ENCODE data around the gene SDCCAG8.

GRCh38 chr1:243500512-243500911 is 244.7 kb downstream of the SDCCAG8 start:
- no peak for TF ChIP-seq GATA2 (IDR thresholded peaks at IDR 0.05; ENCODE audit: low read depth, low read length)
- no peak for TF ChIP-seq GATA3 (IDR thresholded peaks at IDR 0.05; ENCODE audit: low read depth, low read length)

All from SH-SY5Y (cell line).